ENCODE results near the gene CDC5L.
A peak's percentile ranks its signal among the peaks of the same experiment; 100 is the strongest.

Gene CDC5L

GRCh38 chr6:44475779-44476434 lies 88.4 kb downstream of the CDC5L start:
- no peak for DNase-seq (ENCODE audit: low read depth)

- no peak for DNase-seq (ENCODE audit: low read depth)
Measured at GRCh38 chr6:44476849-44477248, 89.3 kb downstream of the CDC5L start.

- no peak for DNase-seq (ENCODE audit: low read depth)
Measured at GRCh38 chr6:44477293-44477894, 89.9 kb downstream of the CDC5L start.

- no peak for DNase-seq (ENCODE audit: low read depth)
Measured at GRCh38 chr6:44478158-44478557, 90.7 kb downstream of the CDC5L start.

- no peak for DNase-seq (ENCODE audit: low read depth)
Measured at GRCh38 chr6:44478591-44479254, 91.2 kb downstream of the CDC5L start.

- DNase-seq (ENCODE audit: low read depth): no peak
Measured at GRCh38 chr6:44480097-44480541, 92.6 kb downstream of the CDC5L start.

GRCh38 chr6:44481056-44481455 lies 93.5 kb downstream of the CDC5L start:
- no peak for DNase-seq (ENCODE audit: low read depth)

GRCh38 chr6:44481760-44482159 lies 94.3 kb downstream of the CDC5L start:
- DNase-seq (ENCODE audit: low read depth): no peak

GRCh38 chr6:44485601-44486401 lies 98.3 kb downstream of the CDC5L start:
- DNase-seq (ENCODE audit: low read depth): no peak

- DNase-seq (ENCODE audit: low read depth): no peak
Measured at GRCh38 chr6:44487002-44487401, 99.5 kb downstream of the CDC5L start.

- no peak for DNase-seq (ENCODE audit: low read depth)
Measured at GRCh38 chr6:44487586-44487985, 100.1 kb downstream of the CDC5L start.

- DNase-seq (ENCODE audit: low read depth): peak; percentile 97
Measured at GRCh38 chr6:44489910-44490604, 102.6 kb downstream of the CDC5L start.

- DNase-seq (ENCODE audit: low read depth): no peak
Measured at GRCh38 chr6:44493132-44493531, 105.6 kb downstream of the CDC5L start.

- DNase-seq (ENCODE audit: low read depth): no peak
Measured at GRCh38 chr6:44493593-44493992, 106.1 kb downstream of the CDC5L start.

- peak; percentile 61 for DNase-seq (ENCODE audit: low read depth)
Measured at GRCh38 chr6:44494011-44494501, 106.5 kb downstream of the CDC5L start.

- peak; percentile 9 for DNase-seq (ENCODE audit: low read depth)
Measured at GRCh38 chr6:44495036-44495901, 107.8 kb downstream of the CDC5L start.

- DNase-seq (ENCODE audit: low read depth): peak; percentile 43
Measured at GRCh38 chr6:44496665-44497369, 109.3 kb downstream of the CDC5L start.

- no peak for DNase-seq (ENCODE audit: low read depth)
Measured at GRCh38 chr6:44497807-44498206, 110.3 kb downstream of the CDC5L start.

GRCh38 chr6:44498436-44498835 lies 110.9 kb downstream of the CDC5L start:
- no peak for DNase-seq (ENCODE audit: low read depth)

GRCh38 chr6:44499609-44500008 lies 112.1 kb downstream of the CDC5L start:
- no peak for DNase-seq (ENCODE audit: low read depth)

Data from stromal cell of bone marrow (primary cell).